Left ventricle myocardium inferior (tissue), 1 donor: ENCODE measurements around the gene HOPX. TPM values are rescaled to one million over a fixed set of nuclear protein-coding genes. Genes with fewer than 3 reads are reported as not detected.

Experiments
- DNase-seq: peaks from one replicate; pipeline ENCODE4 v3.0.0-alpha.2; 2020
- H3K27ac ChIP-seq: fragments of 200-600 bp; replicated peaks from 2 replicates; pipeline ENCODE4 v1.8.0; 2021
- H3K27me3 ChIP-seq: fragments of 200-600 bp; 2 replicates; pipeline ENCODE4 v1.8.0; 2021; ENCODE audit warnings: low read depth
- H3K36me3 ChIP-seq: fragments of 200-600 bp; 2 replicates; pipeline ENCODE4 v1.8.0; 2021
- H3K4me1 ChIP-seq: fragments of 200-600 bp; 2 replicates; pipeline ENCODE4 v1.8.0; 2021
- H3K4me3 ChIP-seq: fragments of 200-600 bp; 2 replicates; pipeline ENCODE4 v1.8.0; 2021; ENCODE audit warnings: mild to moderate bottlenecking, moderate library complexity
- H3K9me3 ChIP-seq: fragments of 200-600 bp; replicated peaks from 2 replicates; pipeline ENCODE4 v1.8.0; 2021
- intact Hi-C: fragments of 100-400 bp; cut with micrococcal nuclease; formaldehyde crosslinking; loops from one replicate; pipeline ENCODE4 v1.11.0; 2022
- total RNA-seq: library from RNA; stranded (reverse); fragmentation: NEBNext Ultra II Directional; extraction: Animal tissue kit (Norgen Biotek cat#: 25700); gene quantifications from one replicate; pipeline ENCODE4 v1.2.1, GENCODE V29; 2021
- TF ChIP-seq, protein P1 (sequence below): fragments of 200-600 bp; IDR thresholded peaks from 2 replicates; pipeline ENCODE4 v1.8.0; 2021; ENCODE audit warnings: antibody characterized with exemption, mild to moderate bottlenecking, borderline replicate concordance
- donor health status: DM: no; HTN: yes; CAD: no; lungs with severe emphysema.

Gene HOPX
- total RNA-seq, 1 donor from 2014 or later, result 21.3 TPM

DNA sequence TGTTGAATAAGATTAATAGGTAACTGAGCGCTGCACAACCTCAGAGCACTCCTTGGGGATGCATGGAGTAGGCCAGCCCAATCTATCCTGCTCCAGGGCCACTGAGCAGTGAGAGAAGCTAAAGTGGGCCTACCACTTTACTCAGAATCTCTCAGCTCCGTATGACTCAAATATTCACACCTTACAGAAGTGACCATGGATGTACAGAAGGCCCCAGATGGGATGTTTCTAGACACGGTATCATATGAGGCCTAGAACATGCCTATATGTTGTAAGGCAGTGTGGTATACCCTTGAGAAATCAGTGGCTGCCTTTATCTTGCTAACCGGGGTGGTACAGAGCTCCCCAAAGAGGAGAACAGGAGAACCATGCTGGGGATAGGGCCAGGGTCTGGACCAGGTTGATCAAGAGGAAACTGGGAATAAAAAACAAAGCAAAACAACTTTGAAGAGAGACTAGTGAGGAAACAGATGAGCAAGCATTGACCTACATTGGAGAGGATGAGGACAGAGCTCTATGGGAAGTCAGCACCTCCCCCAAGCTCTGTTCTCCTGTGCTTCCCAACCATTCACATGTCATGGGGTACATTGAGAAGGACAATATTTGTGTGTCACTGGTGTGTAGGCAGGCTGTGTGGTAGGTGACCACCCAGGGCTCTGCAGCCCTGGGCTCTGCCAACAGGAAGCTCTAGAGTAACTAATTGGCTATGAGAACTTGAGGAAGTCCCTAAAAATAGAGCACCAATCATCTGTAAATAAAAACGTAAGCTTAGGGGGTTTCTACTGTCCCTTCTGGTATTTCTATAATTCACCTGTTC lies 31.4 kb downstream of the HOPX start:
- Histone ChIP-seq H3K27ac (no peak overlapping the region), H3K9me3 (peaks cover 9% of the 10 kb centered on the region), H3K4me1 (peaks cover 15% of the 10 kb centered on the region), H3K4me3 (no peak overlapping the region), H3K27me3 (no peaks in the 10 kb centered on the region), H3K36me3 (no peaks in the 10 kb centered on the region)
- DNase-seq, result no peak
- TF ChIP-seq, protein P1, sequence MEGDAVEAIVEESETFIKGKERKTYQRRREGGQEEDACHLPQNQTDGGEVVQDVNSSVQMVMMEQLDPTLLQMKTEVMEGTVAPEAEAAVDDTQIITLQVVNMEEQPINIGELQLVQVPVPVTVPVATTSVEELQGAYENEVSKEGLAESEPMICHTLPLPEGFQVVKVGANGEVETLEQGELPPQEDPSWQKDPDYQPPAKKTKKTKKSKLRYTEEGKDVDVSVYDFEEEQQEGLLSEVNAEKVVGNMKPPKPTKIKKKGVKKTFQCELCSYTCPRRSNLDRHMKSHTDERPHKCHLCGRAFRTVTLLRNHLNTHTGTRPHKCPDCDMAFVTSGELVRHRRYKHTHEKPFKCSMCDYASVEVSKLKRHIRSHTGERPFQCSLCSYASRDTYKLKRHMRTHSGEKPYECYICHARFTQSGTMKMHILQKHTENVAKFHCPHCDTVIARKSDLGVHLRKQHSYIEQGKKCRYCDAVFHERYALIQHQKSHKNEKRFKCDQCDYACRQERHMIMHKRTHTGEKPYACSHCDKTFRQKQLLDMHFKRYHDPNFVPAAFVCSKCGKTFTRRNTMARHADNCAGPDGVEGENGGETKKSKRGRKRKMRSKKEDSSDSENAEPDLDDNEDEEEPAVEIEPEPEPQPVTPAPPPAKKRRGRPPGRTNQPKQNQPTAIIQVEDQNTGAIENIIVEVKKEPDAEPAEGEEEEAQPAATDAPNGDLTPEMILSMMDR, result no peak
- intact Hi-C loops, result no loop called here

DNA sequence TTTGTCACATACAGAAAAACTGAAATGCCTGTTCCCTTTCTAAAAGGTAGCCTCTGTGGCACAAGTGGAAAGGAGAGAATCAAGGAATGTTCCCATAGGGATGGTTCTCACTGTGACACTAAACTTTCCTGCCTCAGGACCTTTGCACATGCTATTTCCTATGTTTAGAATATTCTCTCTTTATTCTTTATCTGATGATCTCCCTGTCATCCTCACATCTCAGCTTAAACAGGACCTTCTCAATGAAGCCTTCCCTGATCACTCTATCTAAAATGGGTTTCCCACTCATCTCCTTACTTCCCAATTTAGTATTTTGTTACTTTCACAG lies 32.3 kb downstream of the HOPX start:
- no peaks in the 10 kb centered on the region for H3K36me3 ChIP-seq
- intact Hi-C loops, result no loop called here
- H3K4me3 ChIP-seq, result no peak overlapping the region
- H3K27me3 ChIP-seq, result no peaks in the 10 kb centered on the region
- no peak overlapping the region for H3K27ac ChIP-seq
- peaks cover 9% of the 10 kb centered on the region for H3K9me3 ChIP-seq
- peaks cover 6% of the 10 kb centered on the region for H3K4me1 ChIP-seq
- no peak for DNase-seq
- TF ChIP-seq, protein P1, result no peak

DNA sequence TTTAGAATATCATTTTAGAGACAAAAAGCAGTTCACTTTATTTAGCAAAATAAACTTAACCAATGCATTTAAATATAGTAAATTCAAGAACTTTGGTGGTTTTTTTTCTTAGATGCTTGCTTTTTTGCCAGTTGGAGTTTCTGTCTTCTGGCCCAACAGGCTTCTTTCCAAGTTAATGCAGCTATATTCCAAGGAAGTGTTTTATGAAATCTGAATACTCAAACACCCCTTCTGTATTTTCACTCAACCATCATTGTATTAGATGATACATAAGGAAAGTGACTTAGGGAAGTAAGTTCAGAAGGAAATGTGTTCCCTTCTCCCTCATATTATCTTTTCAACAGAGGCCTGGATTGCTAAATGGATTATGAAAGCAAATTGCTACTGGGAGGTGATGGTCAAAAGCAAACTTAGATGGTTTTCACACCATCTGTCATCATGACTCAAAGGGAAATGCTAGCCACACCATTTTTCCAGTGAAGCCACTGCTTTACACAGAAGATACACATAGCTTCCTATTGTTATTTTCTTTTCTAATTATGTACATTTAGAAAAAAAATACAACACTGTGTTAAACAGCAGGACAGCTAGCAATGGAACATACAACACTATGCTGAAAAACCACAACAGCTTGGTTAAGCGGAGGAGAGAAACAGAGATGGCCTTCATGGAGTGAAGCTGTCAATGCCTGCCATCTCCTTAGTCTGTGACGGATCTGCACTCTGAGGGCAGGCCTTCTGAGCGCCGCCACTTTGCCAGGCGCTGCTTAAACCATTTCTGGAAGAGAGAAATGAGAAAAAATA lies 32.9 kb downstream of the HOPX start:
- no peak overlapping the region for H3K4me3 ChIP-seq
- TF ChIP-seq, protein P1, result no peak
- H3K27me3 ChIP-seq, result no peaks in the 10 kb centered on the region
- DNase-seq, result no peak
- H3K9me3 ChIP-seq, result peaks cover 9% of the 10 kb centered on the region
- intact Hi-C loops, result no loop called here
- peaks cover under 1% of the 10 kb centered on the region for H3K4me1 ChIP-seq
- H3K27ac ChIP-seq, result no peak overlapping the region
- no peaks in the 10 kb centered on the region for H3K36me3 ChIP-seq

DNA sequence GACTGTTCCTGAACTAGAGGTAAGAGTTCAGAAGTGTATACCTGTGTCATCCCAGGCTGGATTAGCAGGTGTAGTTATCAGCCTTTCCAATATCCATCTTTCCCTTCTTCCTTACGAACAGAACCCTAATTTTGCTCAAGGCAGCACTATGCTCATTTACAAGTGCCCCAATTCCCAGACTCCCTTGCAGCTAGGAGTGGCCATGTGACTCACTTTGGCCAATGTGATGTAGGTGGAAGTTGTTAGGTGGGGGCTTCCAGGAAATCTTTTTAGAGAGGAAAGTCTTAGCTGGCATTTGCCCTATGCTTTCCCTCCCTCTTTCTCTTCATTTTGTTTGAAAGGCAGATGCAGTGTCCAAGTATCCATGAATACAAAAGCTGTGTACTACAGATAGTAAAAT lies 34.8 kb downstream of the HOPX start:
- intact Hi-C loops, result no loop called here
- DNase-seq, result no peak

DNA sequence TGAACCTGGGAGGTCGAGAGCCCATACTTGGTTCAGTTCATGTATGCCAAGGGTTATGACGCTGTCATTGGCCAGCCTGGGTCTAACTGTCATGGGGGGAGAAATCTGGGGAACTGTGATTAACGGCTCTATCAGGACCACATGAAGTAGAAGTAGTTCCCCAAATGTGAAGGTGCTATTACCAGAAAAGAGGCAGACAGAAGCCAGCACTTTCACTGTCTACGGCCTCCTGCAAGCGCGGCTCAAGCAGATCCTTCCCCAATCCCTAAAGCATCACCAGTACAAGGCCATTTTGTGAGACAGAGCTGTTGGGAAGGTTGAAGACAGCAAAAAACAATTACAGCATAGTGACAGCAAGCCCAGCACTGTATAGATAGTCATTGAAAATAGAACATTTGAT lies 37.5 kb downstream of the HOPX start:
- no peaks in the 10 kb centered on the region for H3K4me1 ChIP-seq
- intact Hi-C loops, result no loop called here
- DNase-seq, result no peak

More for the DNA sequence above, 34.8 kb downstream of the HOPX start:
- no peaks in the 10 kb centered on the region for H3K4me1 ChIP-seq
- no peak overlapping the region for H3K27ac ChIP-seq
- no peaks in the 10 kb centered on the region for H3K36me3 ChIP-seq
- no peak overlapping the region for H3K4me3 ChIP-seq
- TF ChIP-seq, protein P1, result no peak
- H3K9me3 ChIP-seq, result peaks cover 9% of the 10 kb centered on the region
- H3K27me3 ChIP-seq, result no peaks in the 10 kb centered on the region

More for the DNA sequence above, 37.5 kb downstream of the HOPX start:
- Histone ChIP-seq H3K27ac (no peak overlapping the region), H3K9me3 (peaks cover 9% of the 10 kb centered on the region), H3K4me3 (no peak overlapping the region), H3K27me3 (no peaks in the 10 kb centered on the region), H3K36me3 (no peaks in the 10 kb centered on the region)
- TF ChIP-seq, protein P1, result no peak
